ENCODE results near the gene TBC1D5.

- TF ChIP-seq CTCF (IDR thresholded peaks at IDR 0.05) = no peak
- TF ChIP-seq POLR2AphosphoS5 (IDR thresholded peaks at IDR 0.05) = no peak
- no peak for TF ChIP-seq POLR2A (IDR thresholded peaks at IDR 0.05)
Measured at GRCh38 chr3:17430582-17430981, 311.8 kb downstream of the TBC1D5 start.

Measured in breast epithelium (tissue), 3 donors.